HG03025 (cell line): ENCODE measurements around the gene CILP.
"Not testable (repeated sequence)": the region's sequence is repeated elsewhere in the genome, so short reads cannot be mapped to it uniquely, and the experiment has no call there.

ENCODE experiments used
- ATAC-seq: cut with Tn5 transposase; IDR thresholded peaks from one replicate; pipeline ENCODE4 v1.9.1; 2021; ENCODE audit warnings: mild to moderate bottlenecking, moderate library complexity; ENCODE audit not compliant: unreplicated experiment, low FRiP score

Gene CILP

GRCh38 chr15:65196637-65197336 is 14.5 kb downstream of the CILP start:
- no peak for ATAC-seq

GRCh38 chr15:65195548-65195923 is 15.7 kb downstream of the CILP start:
- ATAC-seq = no peak

GRCh38 chr15:65194826-65195547 is 16.3 kb downstream of the CILP start:
- no peak for ATAC-seq

GRCh38 chr15:65192016-65192415 is 19.3 kb downstream of the CILP start:
- no peak for ATAC-seq

- no peak for ATAC-seq
Measured at GRCh38 chr15:65189102-65189740, 22.1 kb downstream of the CILP start.

- ATAC-seq = not testable (repeated sequence)
Measured at GRCh38 chr15:65188472-65188871, 22.8 kb downstream of the CILP start.

GRCh38 chr15:65184868-65185717 is 26.2 kb downstream of the CILP start, which contains the start of gene CLPX:
Gene CLPX, minus strand, starts transcription at chr15:65185342. Its CDS starts 189 bp downstream, at chr15:65185153.
- peak; percentile 67 for ATAC-seq

GRCh38 chr15:65184305-65184867 is 26.9 kb downstream of the CILP start:
- ATAC-seq = peak; percentile 22

GRCh38 chr15:65183865-65184159 is 27.5 kb downstream of the CILP start:
- ATAC-seq = no peak

GRCh38 chr15:65182538-65182937 is 28.7 kb downstream of the CILP start:
- ATAC-seq = no peak

GRCh38 chr15:65181582-65182353 is 29.5 kb downstream of the CILP start:
- ATAC-seq = not testable (repeated sequence)

- ATAC-seq = no peak
Measured at GRCh38 chr15:65180167-65180566, 31.1 kb downstream of the CILP start.

- no peak for ATAC-seq
Measured at GRCh38 chr15:65177901-65178300, 33.4 kb downstream of the CILP start.

GRCh38 chr15:65176056-65176455 is 35.2 kb downstream of the CILP start:
- ATAC-seq = no peak

GRCh38 chr15:65175511-65175910 is 35.8 kb downstream of the CILP start:
- no peak for ATAC-seq

- ATAC-seq = no peak
Measured at GRCh38 chr15:65174509-65174908, 36.8 kb downstream of the CILP start.

GRCh38 chr15:65172531-65172930 is 38.7 kb downstream of the CILP start:
- no peak for ATAC-seq

GRCh38 chr15:65171428-65171827 is 39.8 kb downstream of the CILP start:
- ATAC-seq = no peak

GRCh38 chr15:65165875-65166274 is 45.4 kb downstream of the CILP start:
- ATAC-seq = no peak

GRCh38 chr15:65164139-65164538 is 47.1 kb downstream of the CILP start:
- no peak for ATAC-seq
